HFFc6 (cell line): Measurements from ENCODE around the gene TRIM33. TPM values are rescaled to one million over a fixed set of nuclear protein-coding genes. Genes with fewer than 3 reads are reported as not detected.

Experiments
- DNase-seq: peaks from one replicate; pipeline ENCODE4 v3.0.0-alpha.2; 2018
- H3K27ac Mint-ChIP-seq: 2 replicates; pipeline ENCODE4 v1.8.0; 2020; ENCODE audit warnings: mild to moderate bottlenecking, mixed read lengths
- H3K27me3 Mint-ChIP-seq: 2 replicates; pipeline ENCODE4 v1.8.0; 2021; ENCODE audit warnings: mild to moderate bottlenecking, moderate library complexity, mixed read lengths; ENCODE audit not compliant: insufficient read depth
- H3K36me3 Mint-ChIP-seq: 2 replicates; pipeline ENCODE4 v1.8.0; 2021; ENCODE audit warnings: low read depth, mixed read lengths
- H3K4me1 Mint-ChIP-seq: 2 replicates; pipeline ENCODE4 v1.8.0; 2020; ENCODE audit warnings: low read depth, mixed read lengths
- H3K4me3 Mint-ChIP-seq: 2 replicates; pipeline ENCODE4 v1.8.0; 2020; ENCODE audit warnings: mild to moderate bottlenecking, moderate library complexity, mixed read lengths
- H3K9me3 Mint-ChIP-seq: 2 replicates; pipeline ENCODE4 v1.8.0; 2020; ENCODE audit warnings: mild to moderate bottlenecking, mixed read lengths
- CTCF ChIP-seq: fragments of 200-600 bp; sonication (generic); IDR thresholded peaks from 2 replicates; pipeline ENCODE4 v1.5.0; 2021; ENCODE audit warnings: antibody characterized with exemption, mild to moderate bottlenecking
- total RNA-seq, 6 experiments: library from RNA; stranded (reverse); fragmentation: NEBNext Ultra II Directional; extraction: Animal tissue kit (Norgen Biotek cat#: 25700); gene quantifications; 2 replicates in 1 of 6; 3 replicates in 5 of 6; pipeline ENCODE4 v1.2.3, GENCODE V29; 2021

Gene TRIM33
- total RNA-seq, 6 experiments from 2014 or later, result 17.6 to 20.5 (median 19.3) TPM

- Mint-ChIP-seq H3K9me3 (no peaks in the 10 kb centered on the region), H3K27ac (no peak overlapping the region), H3K4me1 (no peaks in the 10 kb centered on the region), H3K4me3 (no peak overlapping the region), H3K27me3 (peaks cover 2% of the 10 kb centered on the region; the same call in 1 of the 2 replicates), H3K36me3 (no peaks in the 10 kb centered on the region)
- no peak for TF ChIP-seq CTCF
- DNase-seq, result no peak
Measured at GRCh38 chr1:114551400-114551799, 40.4 kb upstream of the TRIM33 start.

GRCh38 chr1:114550336-114550735 is 39.3 kb upstream of the TRIM33 start:
- H3K27ac Mint-ChIP-seq, result no peak overlapping the region
- H3K4me1 Mint-ChIP-seq, result no peaks in the 10 kb centered on the region
- no peaks in the 10 kb centered on the region for H3K9me3 Mint-ChIP-seq
- H3K36me3 Mint-ChIP-seq, result no peaks in the 10 kb centered on the region
- no peak for DNase-seq
- H3K4me3 Mint-ChIP-seq, result no peak overlapping the region
- peaks cover 2% of the 10 kb centered on the region for H3K27me3 Mint-ChIP-seq
- no peak for TF ChIP-seq CTCF

GRCh38 chr1:114549137-114549536 is 38.1 kb upstream of the TRIM33 start:
- no peak overlapping the region for H3K27ac Mint-ChIP-seq
- H3K27me3 Mint-ChIP-seq, result peaks cover 2% of the 10 kb centered on the region
- no peak for DNase-seq
- no peaks in the 10 kb centered on the region for H3K36me3 Mint-ChIP-seq
- H3K9me3 Mint-ChIP-seq, result no peaks in the 10 kb centered on the region
- no peaks in the 10 kb centered on the region for H3K4me1 Mint-ChIP-seq
- TF ChIP-seq CTCF, result no peak
- H3K4me3 Mint-ChIP-seq, result no peak overlapping the region

GRCh38 chr1:114547076-114547475 is 36.1 kb upstream of the TRIM33 start:
- H3K27ac Mint-ChIP-seq, result no peak overlapping the region
- no peaks in the 10 kb centered on the region for H3K9me3 Mint-ChIP-seq
- H3K27me3 Mint-ChIP-seq, result peaks cover 2% of the 10 kb centered on the region
- TF ChIP-seq CTCF, result no peak
- no peaks in the 10 kb centered on the region for H3K4me1 Mint-ChIP-seq
- H3K4me3 Mint-ChIP-seq, result no peak overlapping the region
- H3K36me3 Mint-ChIP-seq, result no peaks in the 10 kb centered on the region
- DNase-seq, result no peak

- no peak for TF ChIP-seq CTCF
Measured at GRCh38 chr1:114545796-114546195, 34.8 kb upstream of the TRIM33 start.

GRCh38 chr1:114545315-114545714 is 34.3 kb upstream of the TRIM33 start:
- peaks cover 2% of the 10 kb centered on the region for H3K27me3 Mint-ChIP-seq
- H3K36me3 Mint-ChIP-seq, result no peaks in the 10 kb centered on the region
- no peak for DNase-seq
- H3K4me3 Mint-ChIP-seq, result no peak overlapping the region
- no peaks in the 10 kb centered on the region for H3K4me1 Mint-ChIP-seq
- H3K27ac Mint-ChIP-seq, result no peak overlapping the region
- no peak for TF ChIP-seq CTCF
- no peaks in the 10 kb centered on the region for H3K9me3 Mint-ChIP-seq

More at GRCh38 chr1:114545796-114546195, 34.8 kb upstream of the TRIM33 start:
- Mint-ChIP-seq H3K4me1 (no peaks in the 10 kb centered on the region), H3K9me3 (no peaks in the 10 kb centered on the region), H3K4me3 (no peak overlapping the region), H3K27me3 (peaks cover 2% of the 10 kb centered on the region), H3K27ac (no peak overlapping the region), H3K36me3 (no peaks in the 10 kb centered on the region)
- DNase-seq, result no peak
